AG04450 (cell line): Measurements from ENCODE around the gene TMEM35B. TPM values are rescaled to one million over a fixed set of nuclear protein-coding genes. Genes with fewer than 3 reads are reported as not detected.

ENCODE experiments used
- CTCF ChIA-PET: fragments of 300-600, 350-600 bp; formaldehyde crosslinking; extraction: SDS; loops from one replicate; lab custom pipeline; 2022; ENCODE audit warnings: antibody characterized with exemption, inconsistent platforms; lab: Charles Lee
- POLR2A ChIA-PET: fragments of 350-600 bp; formaldehyde crosslinking; extraction: SDS; loops from one replicate; lab custom pipeline; 2021; ENCODE audit warnings: antibody characterized with exemption, inconsistent platforms; lab: Yijun Ruan, JAX
- DNase-seq: peaks from one replicate; pipeline ENCODE4 v3.0.0-alpha.2; 2011; ENCODE audit warnings: low read depth, low spot score
- H3K27ac ChIP-seq: one replicate; pipeline ENCODE4 v1.5.1; 2012; ENCODE audit warnings: low read depth, low read length, control low read depth
- H3K27me3 ChIP-seq: one replicate; pipeline ENCODE4 v1.6.0; 2012; ENCODE audit warnings: low read length; ENCODE audit not compliant: control insufficient read depth, insufficient read depth
- H3K4me3 ChIP-seq: 2 replicates; pipeline ENCODE4 v1.5.1; 2011; ENCODE audit warnings: mild to moderate bottlenecking, low read depth, low read length, control low read depth
- H3K9me3 ChIP-seq: 2 replicates; pipeline ENCODE4 v1.5.1; 2012; ENCODE audit warnings: low read length; ENCODE audit not compliant: control insufficient read depth, insufficient read depth
- polyA plus RNA-seq: library from polyadenylated mRNA; depleted of rRNA; stranded (reverse); fragments of >200 nt; gene quantifications from 2 replicates; pipeline ENCODE4 v1.2.3, GENCODE V29; 2011
- TF ChIP-seq, protein P1 (sequence below): IDR thresholded peaks from 2 replicates; pipeline ENCODE4 v1.5.1; 2011; ENCODE audit warnings: low read depth, low read length, control low read depth, inconsistent platforms

TMEM35B gene
- polyA plus RNA-seq, 1 experiment: 37.8 TPM

DNA sequence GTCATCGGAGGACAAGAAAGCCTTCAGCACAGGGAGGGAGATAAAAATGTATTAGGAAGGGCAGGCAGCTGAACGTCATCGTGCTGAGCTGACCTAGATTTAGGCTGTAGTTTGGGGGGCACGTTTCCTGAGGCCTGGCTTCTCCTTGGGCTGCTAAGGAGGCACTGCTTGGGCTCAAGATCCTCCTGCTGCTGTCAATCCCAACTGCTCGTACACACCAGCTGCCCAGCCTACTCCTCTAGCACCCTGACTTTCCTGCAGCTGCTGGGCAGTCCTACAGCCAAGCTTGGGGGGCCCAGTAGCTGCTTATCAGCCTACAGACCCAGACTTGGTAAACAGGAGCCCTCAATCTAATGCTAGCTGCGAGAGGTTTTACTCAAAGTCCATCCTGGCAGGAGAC lies 6.2 kb downstream of the TMEM35B start:
- TF ChIP-seq, protein P1, sequence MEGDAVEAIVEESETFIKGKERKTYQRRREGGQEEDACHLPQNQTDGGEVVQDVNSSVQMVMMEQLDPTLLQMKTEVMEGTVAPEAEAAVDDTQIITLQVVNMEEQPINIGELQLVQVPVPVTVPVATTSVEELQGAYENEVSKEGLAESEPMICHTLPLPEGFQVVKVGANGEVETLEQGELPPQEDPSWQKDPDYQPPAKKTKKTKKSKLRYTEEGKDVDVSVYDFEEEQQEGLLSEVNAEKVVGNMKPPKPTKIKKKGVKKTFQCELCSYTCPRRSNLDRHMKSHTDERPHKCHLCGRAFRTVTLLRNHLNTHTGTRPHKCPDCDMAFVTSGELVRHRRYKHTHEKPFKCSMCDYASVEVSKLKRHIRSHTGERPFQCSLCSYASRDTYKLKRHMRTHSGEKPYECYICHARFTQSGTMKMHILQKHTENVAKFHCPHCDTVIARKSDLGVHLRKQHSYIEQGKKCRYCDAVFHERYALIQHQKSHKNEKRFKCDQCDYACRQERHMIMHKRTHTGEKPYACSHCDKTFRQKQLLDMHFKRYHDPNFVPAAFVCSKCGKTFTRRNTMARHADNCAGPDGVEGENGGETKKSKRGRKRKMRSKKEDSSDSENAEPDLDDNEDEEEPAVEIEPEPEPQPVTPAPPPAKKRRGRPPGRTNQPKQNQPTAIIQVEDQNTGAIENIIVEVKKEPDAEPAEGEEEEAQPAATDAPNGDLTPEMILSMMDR: no peak
- H3K4me3 ChIP-seq: no peak overlapping the region
- H3K27ac ChIP-seq: no peak overlapping the region
- ChIA-PET POLR2A (no interaction called here), CTCF (no interaction called here)
- H3K9me3 ChIP-seq: no peaks in the 10 kb centered on the region; the same call in 1 of the 2 replicates
- no peaks in the 10 kb centered on the region for H3K27me3 ChIP-seq
- DNase-seq: no peak

DNA sequence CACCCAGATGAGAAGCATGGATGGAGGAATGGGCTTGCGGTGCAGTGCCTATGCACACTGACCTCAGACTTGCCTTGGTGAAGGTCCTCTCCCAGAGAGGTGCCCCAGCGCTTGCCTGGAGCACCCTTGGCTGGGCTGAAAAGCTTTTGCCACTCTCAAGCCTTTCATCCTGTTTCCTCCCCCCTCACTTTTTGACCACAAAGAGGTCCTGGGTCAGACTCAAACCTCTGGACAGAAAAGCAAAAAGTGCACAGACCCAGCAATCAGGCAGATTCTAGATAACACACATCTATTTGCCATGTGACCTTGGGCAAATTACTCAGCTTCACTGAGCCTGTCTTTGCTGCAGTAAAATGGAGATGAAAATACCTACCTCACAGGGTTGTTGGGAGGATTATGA lies 7.3 kb downstream of the TMEM35B start:
- no peak overlapping the region for H3K4me3 ChIP-seq
- H3K27me3 ChIP-seq: no peaks in the 10 kb centered on the region
- no peaks in the 10 kb centered on the region; the same call in 1 of the 2 replicates for H3K9me3 ChIP-seq
- no peak overlapping the region for H3K27ac ChIP-seq
- TF ChIP-seq, protein P1: no peak
- POLR2A ChIA-PET: no interaction called here
- DNase-seq: no peak
- CTCF ChIA-PET: no interaction called here

DNA sequence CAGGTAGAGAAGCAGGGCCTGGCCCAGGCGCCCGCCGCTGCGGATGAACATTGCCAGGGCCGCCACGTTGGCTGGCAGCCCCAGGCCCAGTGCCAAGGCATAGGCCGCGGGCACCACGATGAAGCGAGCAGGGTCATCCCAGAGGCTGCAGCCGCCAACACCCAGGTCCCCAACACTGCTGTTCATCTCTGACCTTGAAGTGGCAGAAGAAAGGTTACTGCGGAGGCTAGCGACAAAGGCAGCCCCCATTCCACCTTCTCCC lies 8.0 kb downstream of the TMEM35B start:
- POLR2A ChIA-PET: no interaction called here
- Histone ChIP-seq H3K9me3 (no peaks in the 10 kb centered on the region; the same call in 1 of the 2 replicates), H3K4me3 (no peak overlapping the region), H3K27me3 (no peaks in the 10 kb centered on the region), H3K27ac (no peak overlapping the region)
- no peak for DNase-seq
- CTCF ChIA-PET: no interaction called here
- TF ChIP-seq, protein P1: no peak

DNA sequence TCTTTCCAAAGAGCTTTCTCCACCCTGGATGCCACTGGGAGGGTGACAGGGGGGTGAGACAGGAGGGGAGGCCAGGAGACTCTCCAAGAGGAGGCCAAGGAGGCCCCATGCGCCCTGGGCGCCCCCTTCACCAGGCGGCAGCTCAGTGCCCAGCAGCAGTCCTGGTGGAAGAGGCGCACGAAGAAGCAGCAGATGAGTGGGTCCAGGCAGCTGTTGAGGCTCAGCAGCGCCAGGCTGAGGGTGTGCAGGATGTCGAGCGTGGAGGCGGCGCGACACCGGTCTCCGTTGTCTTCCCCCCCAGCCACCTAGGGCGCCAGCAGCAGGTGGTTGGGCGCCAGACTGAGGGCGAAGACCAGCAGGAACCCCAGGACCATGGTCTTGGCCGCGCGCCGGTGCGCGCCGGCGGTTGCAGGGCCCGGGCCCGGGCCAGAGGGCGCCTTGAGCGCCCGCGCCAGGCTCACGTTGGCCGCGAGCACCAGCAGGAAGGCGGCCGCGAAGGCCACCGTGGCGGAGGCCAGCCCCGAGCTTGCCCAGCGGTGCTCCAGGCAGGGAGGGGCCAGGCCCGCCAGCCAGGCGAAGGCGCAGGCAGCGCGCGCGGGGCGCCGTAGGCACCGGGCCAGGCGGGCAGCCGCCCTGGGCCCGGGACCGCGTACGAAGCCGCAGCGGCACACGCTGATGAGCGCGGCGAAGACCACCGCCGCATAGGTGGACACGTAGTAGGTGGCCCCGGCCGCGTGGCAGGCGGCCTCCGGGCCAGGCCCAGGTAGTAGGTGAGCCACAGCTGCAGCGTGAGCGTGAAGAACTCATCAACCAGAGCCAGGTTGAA lies 8.6 kb downstream of the TMEM35B start:
- H3K4me3 ChIP-seq: no peak overlapping the region
- ChIA-PET POLR2A (interaction anchor here (1.3 kb wide), 1 partner anchor 8 kb away, joined by 5 read pairs; no protein-coding TSS in a partner anchor), CTCF (interaction anchor here (0.8 to 1.3 kb wide), 2 partner anchors 117 to 124 kb away, joined by 3 to 5 read pairs; partner anchors contain the start of gene SMIM12)
- no peaks in the 10 kb centered on the region for H3K27me3 ChIP-seq
- H3K27ac ChIP-seq: no peak overlapping the region
- no peak for DNase-seq
- H3K9me3 ChIP-seq: no peaks in the 10 kb centered on the region; the same call in 1 of the 2 replicates
- TF ChIP-seq, protein P1: no peak

DNA sequence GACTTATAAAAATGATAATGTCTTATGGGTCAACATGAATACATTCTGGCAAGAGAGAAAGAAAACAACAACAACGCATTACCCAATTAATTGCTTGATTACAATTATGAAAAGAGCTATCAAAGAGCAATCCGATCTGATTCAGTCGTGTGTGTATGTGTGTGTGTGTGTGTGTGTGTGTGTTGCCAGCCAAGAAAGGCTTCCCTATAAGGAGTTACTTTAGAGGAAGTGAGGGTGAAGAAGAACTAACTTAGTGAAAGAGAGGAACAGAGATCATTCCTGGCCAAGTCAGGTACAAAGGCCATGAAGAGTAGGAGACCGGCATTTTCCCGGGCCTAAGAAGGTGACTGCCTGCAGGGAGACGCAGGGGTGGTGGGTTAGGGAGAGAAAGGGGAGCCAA lies 9.4 kb downstream of the TMEM35B start:
- Histone ChIP-seq H3K27ac (no peak overlapping the region), H3K27me3 (no peaks in the 10 kb centered on the region), H3K4me3 (no peak overlapping the region), H3K9me3 (no peaks in the 10 kb centered on the region; the same call in 1 of the 2 replicates)
- ChIA-PET POLR2A (interaction anchor here (1.3 kb wide), 1 partner anchor 9 kb away, joined by 5 read pairs; no protein-coding TSS in a partner anchor), CTCF (interaction anchor here (0.8 to 1.3 kb wide), 2 partner anchors 116 to 123 kb away, joined by 3 to 5 read pairs; partner anchors contain the start of gene SMIM12)
- no peak for DNase-seq
- TF ChIP-seq, protein P1: no peak
